Mesodermal cell (in vitro differentiated cells): ENCODE data around the gene DAO.

Source experiments
- H3K27ac ChIP-seq: 2 replicates; pipeline ENCODE4 v1.7.0; 2013; ENCODE audit warnings: mild to moderate bottlenecking, low read depth, low read length, moderate library complexity; ENCODE audit not compliant: severe bottlenecking
- H3K36me3 ChIP-seq: 2 replicates; pipeline ENCODE4 v1.7.1; 2013; ENCODE audit warnings: mild to moderate bottlenecking, low read length, moderate library complexity; ENCODE audit not compliant: control insufficient read depth, insufficient read depth
- H3K4me1 ChIP-seq: one replicate; pipeline ENCODE4 v1.7.1; 2013; ENCODE audit warnings: mild to moderate bottlenecking, low read length; ENCODE audit not compliant: insufficient read depth, control insufficient read depth, poor library complexity, severe bottlenecking
- H3K4me3 ChIP-seq: 2 replicates; pipeline ENCODE4 v1.7.0; 2013; ENCODE audit warnings: low read length, control low read depth, mild to moderate bottlenecking; ENCODE audit not compliant: insufficient read depth, poor library complexity, severe bottlenecking; ENCODE audit errors: extremely low read depth
- H3K9me3 ChIP-seq: 2 replicates; pipeline ENCODE4 v1.7.1; 2013; ENCODE audit warnings: mild to moderate bottlenecking, low read length, moderate library complexity; ENCODE audit not compliant: control insufficient read depth
- WGBS, 2 experiments: methylation state at CpG; one replicate each; pipeline ENCODE4 v1.1.5; 2013; ENCODE audit warnings: missing lambda C conversion rate in 2 of 2; ENCODE audit not compliant: insufficient coverage in 2 of 2; 5-methylcytosine and 5-hydroxymethylcytosine counted together

The DAO gene

GRCh38 chr12:108918960-108919642, 39.2 kb downstream of the DAO start:
- Histone ChIP-seq H3K4me3 (no peak overlapping the region), H3K36me3 (no peaks in the 10 kb centered on the region)
- 93 to 96% methylated on average over 3 of the region's 3 CpGs for WGBS, 2 experiments

GRCh38 chr12:108921946-108922345, 42.1 kb downstream of the DAO start:
- H3K36me3 ChIP-seq = no peaks in the 10 kb centered on the region
- no peaks in the 10 kb centered on the region for H3K9me3 ChIP-seq
- H3K4me3 ChIP-seq = no peak overlapping the region
- H3K27ac ChIP-seq = no peak overlapping the region
- H3K4me1 ChIP-seq = no peaks in the 10 kb centered on the region
- 33 to 52% methylated on average over 1 to 2 of the region's 3 CpGs for WGBS, 2 experiments

More at GRCh38 chr12:108918960-108919642, 39.2 kb downstream of the DAO start:
- Histone ChIP-seq H3K27ac (no peak overlapping the region), H3K4me1 (no peaks in the 10 kb centered on the region), H3K9me3 (no peaks in the 10 kb centered on the region)

- Histone ChIP-seq H3K4me1 (no peaks in the 10 kb centered on the region), H3K27ac (no peak overlapping the region), H3K9me3 (no peaks in the 10 kb centered on the region), H3K4me3 (no peak overlapping the region), H3K36me3 (no peaks in the 10 kb centered on the region)
- WGBS, 2 experiments = 85 to 95% methylated on average over 2 to 3 of the region's 3 CpGs
Measured at GRCh38 chr12:108922918-108923317, 43.0 kb downstream of the DAO start.

- H3K9me3 ChIP-seq = no peaks in the 10 kb centered on the region
- 90 to 96% methylated on average over 7 to 8 of the region's 8 CpGs for WGBS, 2 experiments
- H3K27ac ChIP-seq = no peak overlapping the region
- no peaks in the 10 kb centered on the region for H3K4me1 ChIP-seq
- H3K36me3 ChIP-seq = no peaks in the 10 kb centered on the region
- H3K4me3 ChIP-seq = no peak overlapping the region
Measured at GRCh38 chr12:108928695-108929094, 48.8 kb downstream of the DAO start.

GRCh38 chr12:108930155-108930554, 50.3 kb downstream of the DAO start:
- Histone ChIP-seq H3K27ac (no peak overlapping the region), H3K4me3 (no peak overlapping the region), H3K4me1 (no peaks in the 10 kb centered on the region), H3K36me3 (no peaks in the 10 kb centered on the region), H3K9me3 (no peaks in the 10 kb centered on the region)
- 76 to 96% methylated on average over 2 to 5 of the region's 5 CpGs for WGBS, 2 experiments

- H3K27ac ChIP-seq = no peak overlapping the region
- WGBS, 2 experiments = 97 to 100% methylated on average over 3 of the region's 3 CpGs
Measured at GRCh38 chr12:108930756-108931155, 50.9 kb downstream of the DAO start.

GRCh38 chr12:108933949-108934348, 54.1 kb downstream of the DAO start:
- Histone ChIP-seq H3K4me1 (no peaks in the 10 kb centered on the region), H3K9me3 (no peaks in the 10 kb centered on the region)
- 92 to 96% methylated on average over 5 of the region's 6 CpGs for WGBS, 2 experiments

More at GRCh38 chr12:108930756-108931155, 50.9 kb downstream of the DAO start:
- H3K9me3 ChIP-seq = no peaks in the 10 kb centered on the region
- H3K4me1 ChIP-seq = no peaks in the 10 kb centered on the region
- no peaks in the 10 kb centered on the region for H3K36me3 ChIP-seq
- no peak overlapping the region for H3K4me3 ChIP-seq

GRCh38 chr12:108935159-108935763, 55.4 kb downstream of the DAO start:
- no peak overlapping the region for H3K27ac ChIP-seq
- 72 to 90% methylated on average over 2 to 5 of the region's 7 CpGs for WGBS, 2 experiments
- H3K4me1 ChIP-seq = no peaks in the 10 kb centered on the region
- H3K4me3 ChIP-seq = no peak overlapping the region
- H3K9me3 ChIP-seq = no peaks in the 10 kb centered on the region
- H3K36me3 ChIP-seq = no peaks in the 10 kb centered on the region

More at GRCh38 chr12:108933949-108934348, 54.1 kb downstream of the DAO start:
- H3K4me3 ChIP-seq = no peak overlapping the region
- H3K36me3 ChIP-seq = no peaks in the 10 kb centered on the region
- no peak overlapping the region for H3K27ac ChIP-seq

GRCh38 chr12:108938247-108938924, 58.5 kb downstream of the DAO start:
- Histone ChIP-seq H3K36me3 (no peaks in the 10 kb centered on the region), H3K9me3 (no peaks in the 10 kb centered on the region), H3K4me3 (no peak overlapping the region), H3K4me1 (no peaks in the 10 kb centered on the region), H3K27ac (no peak overlapping the region)
- WGBS, 2 experiments = 85 to 92% methylated on average over 9 to 12 of the region's 13 CpGs

- Histone ChIP-seq H3K36me3 (no peaks in the 10 kb centered on the region), H3K27ac (no peak overlapping the region), H3K4me3 (no peak overlapping the region), H3K4me1 (no peaks in the 10 kb centered on the region), H3K9me3 (no peaks in the 10 kb centered on the region)
- 100% methylated on average over 1 of the region's 1 CpG; no CpG with 5 or more reads in 1 of the 2 experiments for WGBS, 2 experiments
Measured at GRCh38 chr12:108939594-108939993, 59.7 kb downstream of the DAO start.
